ENCODE data around the gene TEX50. TPM values are rescaled to one million over a fixed set of nuclear protein-coding genes. Genes with fewer than 3 reads are reported as not detected.

Gene TEX50
- polyA plus RNA-seq, 1 donor from 2014 or later, result not detected

DNA sequence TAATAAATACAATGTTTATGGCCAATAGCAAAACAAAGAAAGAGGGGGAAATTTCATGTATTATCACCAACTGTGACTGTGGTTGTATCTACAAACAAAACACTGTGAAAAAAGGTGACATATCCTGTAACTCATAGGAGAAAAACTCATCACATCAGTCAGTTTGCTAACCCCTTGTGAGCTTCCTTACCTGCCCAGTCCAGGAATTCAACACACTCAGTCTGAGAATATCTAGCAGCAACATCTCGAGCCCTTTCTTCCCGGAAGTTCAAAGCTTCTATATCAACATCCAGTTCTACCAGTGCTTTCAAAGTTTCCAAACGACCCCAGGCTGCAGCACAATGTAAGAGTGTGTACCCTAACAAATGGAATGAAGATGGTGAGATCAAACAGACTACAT is 11.5 kb downstream of the TEX50 start:
- H3K9ac ChIP-seq (ENCODE audit: low read length), result no peak overlapping the region

DNA sequence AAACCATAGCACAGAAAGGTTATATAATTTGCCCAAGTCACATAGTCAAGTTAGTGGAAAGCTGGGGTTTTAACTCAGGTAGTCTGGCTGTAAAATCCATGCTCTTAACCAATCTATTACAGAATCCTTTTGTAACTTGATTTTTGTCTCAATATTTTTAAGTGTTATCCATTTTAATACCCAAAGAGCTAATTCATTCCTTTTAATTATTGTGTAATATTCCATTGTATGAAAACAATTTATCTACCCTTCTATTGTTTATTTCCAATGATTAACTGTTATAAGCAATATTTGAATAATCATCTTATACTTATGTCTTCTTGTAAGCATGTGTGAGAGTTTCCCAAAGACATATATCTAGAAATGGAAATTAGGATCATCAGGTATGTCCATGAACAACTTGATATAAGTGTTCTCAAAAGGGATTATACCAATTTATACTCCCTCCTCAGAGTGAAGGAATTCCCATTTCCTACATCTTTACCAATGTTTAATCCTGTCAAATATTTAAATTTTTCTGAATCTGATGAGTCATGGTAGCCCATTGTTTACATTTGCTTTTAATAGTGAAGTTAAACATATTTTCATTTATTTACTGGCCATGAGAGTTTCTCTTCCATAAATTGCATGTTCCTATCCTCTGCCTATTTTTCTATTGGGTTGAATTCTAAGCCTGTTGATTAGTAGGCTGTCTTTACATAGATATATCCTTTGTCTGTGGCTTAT is 13.9 kb downstream of the TEX50 start:
- no peak overlapping the region for H3K4me2 ChIP-seq (ENCODE audit: low read length)
- no peaks in the 10 kb centered on the region for H4K20me1 ChIP-seq (ENCODE audit: insufficient read depth)
- no peak for TF ChIP-seq POLR2AphosphoS5 (IDR thresholded peaks at IDR 0.05)
- TF ChIP-seq, protein P1, sequence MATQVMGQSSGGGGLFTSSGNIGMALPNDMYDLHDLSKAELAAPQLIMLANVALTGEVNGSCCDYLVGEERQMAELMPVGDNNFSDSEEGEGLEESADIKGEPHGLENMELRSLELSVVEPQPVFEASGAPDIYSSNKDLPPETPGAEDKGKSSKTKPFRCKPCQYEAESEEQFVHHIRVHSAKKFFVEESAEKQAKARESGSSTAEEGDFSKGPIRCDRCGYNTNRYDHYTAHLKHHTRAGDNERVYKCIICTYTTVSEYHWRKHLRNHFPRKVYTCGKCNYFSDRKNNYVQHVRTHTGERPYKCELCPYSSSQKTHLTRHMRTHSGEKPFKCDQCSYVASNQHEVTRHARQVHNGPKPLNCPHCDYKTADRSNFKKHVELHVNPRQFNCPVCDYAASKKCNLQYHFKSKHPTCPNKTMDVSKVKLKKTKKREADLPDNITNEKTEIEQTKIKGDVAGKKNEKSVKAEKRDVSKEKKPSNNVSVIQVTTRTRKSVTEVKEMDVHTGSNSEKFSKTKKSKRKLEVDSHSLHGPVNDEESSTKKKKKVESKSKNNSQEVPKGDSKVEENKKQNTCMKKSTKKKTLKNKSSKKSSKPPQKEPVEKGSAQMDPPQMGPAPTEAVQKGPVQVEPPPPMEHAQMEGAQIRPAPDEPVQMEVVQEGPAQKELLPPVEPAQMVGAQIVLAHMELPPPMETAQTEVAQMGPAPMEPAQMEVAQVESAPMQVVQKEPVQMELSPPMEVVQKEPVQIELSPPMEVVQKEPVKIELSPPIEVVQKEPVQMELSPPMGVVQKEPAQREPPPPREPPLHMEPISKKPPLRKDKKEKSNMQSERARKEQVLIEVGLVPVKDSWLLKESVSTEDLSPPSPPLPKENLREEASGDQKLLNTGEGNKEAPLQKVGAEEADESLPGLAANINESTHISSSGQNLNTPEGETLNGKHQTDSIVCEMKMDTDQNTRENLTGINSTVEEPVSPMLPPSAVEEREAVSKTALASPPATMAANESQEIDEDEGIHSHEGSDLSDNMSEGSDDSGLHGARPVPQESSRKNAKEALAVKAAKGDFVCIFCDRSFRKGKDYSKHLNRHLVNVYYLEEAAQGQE (IDR thresholded peaks at IDR 0.05; ENCODE audit: borderline replicate concordance), result no peak
- no peak for TF ChIP-seq MXI1 (conservative IDR thresholded peaks at IDR 0.05; ENCODE audit: poor library complexity, severe bottlenecking)
- TF ChIP-seq SMC3 (conservative IDR thresholded peaks at IDR 0.05; ENCODE audit: poor library complexity), result no peak
- TF ChIP-seq RAD21 (conservative IDR thresholded peaks at IDR 0.05), result no peak
- no peak for TF ChIP-seq EZH2 (IDR thresholded peaks at IDR 0.05; ENCODE audit: borderline replicate concordance, insufficient read depth, low read length, poor library complexity, severe bottlenecking)
- no peak for TF ChIP-seq EP300 (conservative IDR thresholded peaks at IDR 0.05; ENCODE audit: poor library complexity, severe bottlenecking)
- no peak for TF ChIP-seq TAF1 (IDR thresholded peaks at IDR 0.05; ENCODE audit: low read depth)
- TF ChIP-seq, protein P2, sequence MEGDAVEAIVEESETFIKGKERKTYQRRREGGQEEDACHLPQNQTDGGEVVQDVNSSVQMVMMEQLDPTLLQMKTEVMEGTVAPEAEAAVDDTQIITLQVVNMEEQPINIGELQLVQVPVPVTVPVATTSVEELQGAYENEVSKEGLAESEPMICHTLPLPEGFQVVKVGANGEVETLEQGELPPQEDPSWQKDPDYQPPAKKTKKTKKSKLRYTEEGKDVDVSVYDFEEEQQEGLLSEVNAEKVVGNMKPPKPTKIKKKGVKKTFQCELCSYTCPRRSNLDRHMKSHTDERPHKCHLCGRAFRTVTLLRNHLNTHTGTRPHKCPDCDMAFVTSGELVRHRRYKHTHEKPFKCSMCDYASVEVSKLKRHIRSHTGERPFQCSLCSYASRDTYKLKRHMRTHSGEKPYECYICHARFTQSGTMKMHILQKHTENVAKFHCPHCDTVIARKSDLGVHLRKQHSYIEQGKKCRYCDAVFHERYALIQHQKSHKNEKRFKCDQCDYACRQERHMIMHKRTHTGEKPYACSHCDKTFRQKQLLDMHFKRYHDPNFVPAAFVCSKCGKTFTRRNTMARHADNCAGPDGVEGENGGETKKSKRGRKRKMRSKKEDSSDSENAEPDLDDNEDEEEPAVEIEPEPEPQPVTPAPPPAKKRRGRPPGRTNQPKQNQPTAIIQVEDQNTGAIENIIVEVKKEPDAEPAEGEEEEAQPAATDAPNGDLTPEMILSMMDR (IDR thresholded peaks at IDR 0.05; ENCODE audit: poor library complexity, severe bottlenecking), result no peak
- H3K79me2 ChIP-seq (replicated peaks; ENCODE audit: insufficient read depth, low read length), result peaks cover 12% of the 10 kb centered on the region
- H3F3A ChIP-seq (ENCODE audit: insufficient read depth, low read length, poor library complexity, severe bottlenecking), result no peaks in the 10 kb centered on the region
- H3K4me3 ChIP-seq (ENCODE audit: low read length), result no peak overlapping the region
- H3K27me3 ChIP-seq (ENCODE audit: insufficient read depth, low read depth, low read length), result no peaks in the 10 kb centered on the region
- H2AFZ ChIP-seq (ENCODE audit: low read depth, low read length), result no peak overlapping the region
- H3K9ac ChIP-seq (ENCODE audit: low read length), result no peak overlapping the region
- no peaks in the 10 kb centered on the region for H3K9me2 ChIP-seq (ENCODE audit: insufficient read depth, low read length)
- no peaks in the 10 kb centered on the region for H3K9me3 ChIP-seq (ENCODE audit: low read length)
- no peaks in the 10 kb centered on the region for H3K36me3 ChIP-seq (ENCODE audit: insufficient read depth, low read length)
- H3K27ac ChIP-seq (ENCODE audit: low read length), result no peak overlapping the region

More for the DNA sequence above, 11.5 kb downstream of the TEX50 start:
- Histone ChIP-seq H3K27ac (ENCODE audit: low read length) (no peak overlapping the region), H3K9me3 (ENCODE audit: low read length) (no peaks in the 10 kb centered on the region), H3K36me3 (ENCODE audit: insufficient read depth, low read length) (no peaks in the 10 kb centered on the region), H3F3A (ENCODE audit: insufficient read depth, low read length, poor library complexity, severe bottlenecking) (no peaks in the 10 kb centered on the region), H3K4me3 (ENCODE audit: low read length) (no peak overlapping the region), H3K27me3 (ENCODE audit: insufficient read depth, low read depth, low read length) (no peaks in the 10 kb centered on the region), H4K20me1 (ENCODE audit: insufficient read depth) (no peaks in the 10 kb centered on the region), H3K79me2 (replicated peaks; ENCODE audit: insufficient read depth, low read length) (peaks cover 12% of the 10 kb centered on the region), H3K9me2 (ENCODE audit: insufficient read depth, low read length) (no peaks in the 10 kb centered on the region), H2AFZ (ENCODE audit: low read depth, low read length) (no peak overlapping the region), H3K4me2 (ENCODE audit: low read length) (no peak overlapping the region)
- TF ChIP-seq TAF1 (IDR thresholded peaks at IDR 0.05; ENCODE audit: low read depth) (no peak), RAD21 (conservative IDR thresholded peaks at IDR 0.05) (no peak), SMC3 (conservative IDR thresholded peaks at IDR 0.05; ENCODE audit: poor library complexity) (no peak), MXI1 (conservative IDR thresholded peaks at IDR 0.05; ENCODE audit: poor library complexity, severe bottlenecking) (no peak)
- TF ChIP-seq, protein P2 (IDR thresholded peaks at IDR 0.05; ENCODE audit: poor library complexity, severe bottlenecking), result no peak
